C4-2B (cell line): Measurements from ENCODE around the gene GOLIM4.

Experiments used
- CTCF ChIP-seq: fragments of 450-650 bp; conservative IDR thresholded peaks from 2 replicates; pipeline ENCODE4 v1.5.1; 2017; ENCODE audit warnings: mild to moderate bottlenecking
- ZFX ChIP-seq: fragments of 450-650 bp; IDR thresholded peaks from 2 replicates; pipeline ENCODE4 v1.6.1; 2017

GRCh38 chr3:168047936-168048335 lies 47.8 kb downstream of the GOLIM4 start:
- no peak for TF ChIP-seq CTCF
- TF ChIP-seq ZFX, result no peak
